WTC11 (cell line): ENCODE results near the gene LTV1. TPM values are rescaled to one million over a fixed set of nuclear protein-coding genes. Genes with fewer than 3 reads are reported as not detected.

ENCODE experiments used
- ATAC-seq: fragments of 200-7000 bp; cut with Tn5 transposase; 2 replicates; pipeline ENCODE4 v1.10.0; 2021; ENCODE audit warnings: mild to moderate bottlenecking, moderate library complexity
- CTCF ChIA-PET: fragments of 300-600 bp; sonication (Branson Sonifier 250); formaldehyde crosslinking; loops from one replicate; lab custom pipeline; 2021; ENCODE audit warnings: antibody characterized with exemption; lab: Charles Lee
- POLR2A ChIA-PET: fragments of 350-600 bp; sonication (Branson Sonifier 250); formaldehyde crosslinking; loops from one replicate; lab custom pipeline; 2021; ENCODE audit warnings: antibody characterized with exemption; lab: Charles Lee
- DNase-seq: peaks from one replicate; pipeline ENCODE4 v3.0.0; 2021; ENCODE audit warnings: low spot score
- H3K27ac Mint-ChIP-seq: 2 replicates; pipeline ENCODE4 v1.8.0; 2021; ENCODE audit warnings: mixed read lengths
- H3K27me3 Mint-ChIP-seq: 2 replicates; pipeline ENCODE4 v1.8.0; 2021; ENCODE audit warnings: low read depth, mild to moderate bottlenecking, moderate library complexity, mixed read lengths
- H3K36me3 Mint-ChIP-seq: 2 replicates; pipeline ENCODE4 v1.8.0; 2021; ENCODE audit warnings: mixed read lengths
- H3K4me1 Mint-ChIP-seq: 2 replicates; pipeline ENCODE4 v1.8.0; 2022; ENCODE audit warnings: mixed read lengths
- H3K4me3 Mint-ChIP-seq: 2 replicates; pipeline ENCODE4 v1.8.0; 2021; ENCODE audit warnings: mild to moderate bottlenecking, moderate library complexity, mixed read lengths
- H3K9me3 Mint-ChIP-seq: 2 replicates; pipeline ENCODE4 v1.8.0; 2021; ENCODE audit warnings: mixed read lengths
- CREB1 ChIP-seq: sonication (generic); formaldehyde crosslinking; IDR thresholded peaks from 2 replicates; pipeline ENCODE4 v1.8.0; 2023; ENCODE audit warnings: mild to moderate bottlenecking, missing genetic modification reagents
- ELF4 ChIP-seq: sonication (generic); formaldehyde crosslinking; IDR thresholded peaks from 2 replicates; pipeline ENCODE4 v1.8.1; 2022; ENCODE audit warnings: low read depth, mild to moderate bottlenecking, moderate library complexity, missing genetic modification reagents
- FOXK1 ChIP-seq: sonication (generic); formaldehyde crosslinking; IDR thresholded peaks from 2 replicates; pipeline ENCODE4 v1.8.0; 2022; ENCODE audit warnings: mild to moderate bottlenecking, moderate library complexity, missing genetic modification reagents
- FOXP1 ChIP-seq: sonication (generic); formaldehyde crosslinking; IDR thresholded peaks from 2 replicates; pipeline ENCODE4 v1.8.0; 2022; ENCODE audit warnings: missing genetic modification reagents, mild to moderate bottlenecking, moderate library complexity, borderline replicate concordance
- FOXP4 ChIP-seq: sonication (generic); formaldehyde crosslinking; IDR thresholded peaks from 2 replicates; pipeline ENCODE4 v1.8.0; 2022; ENCODE audit warnings: mild to moderate bottlenecking, missing genetic modification reagents
- HMGA2 ChIP-seq: fragments of 250-450 bp; sonication (Bioruptor Pico); IDR thresholded peaks from 2 replicates; pipeline ENCODE4 v1.4.0; 2021; ENCODE audit warnings: mild to moderate bottlenecking, moderate library complexity
- KAT7 ChIP-seq: sonication (generic); formaldehyde crosslinking; IDR thresholded peaks from 2 replicates; pipeline ENCODE4 v1.8.1; 2023; ENCODE audit warnings: missing genetic modification reagents, mild to moderate bottlenecking, borderline replicate concordance
- MXD4 ChIP-seq: fragments of 250-450 bp; sonication (Bioruptor Pico); IDR thresholded peaks from 2 replicates; pipeline ENCODE4 v1.8.0; 2021; ENCODE audit warnings: mild to moderate bottlenecking, moderate library complexity, borderline replicate concordance
- MYBL2 ChIP-seq: sonication (generic); formaldehyde crosslinking; IDR thresholded peaks from 2 replicates; pipeline ENCODE4 v1.8.1; 2023; ENCODE audit warnings: mild to moderate bottlenecking, moderate library complexity, missing genetic modification reagents
- NFYB ChIP-seq: sonication (generic); formaldehyde crosslinking; conservative IDR thresholded peaks from 2 replicates; pipeline ENCODE4 v1.8.0; 2022; ENCODE audit warnings: low read depth, missing genetic modification reagents
- NR3C1 ChIP-seq: sonication (generic); formaldehyde crosslinking; conservative IDR thresholded peaks from 2 replicates; pipeline ENCODE4 v1.8.1; 2023; ENCODE audit warnings: low read depth, mild to moderate bottlenecking, missing genetic modification reagents
- RORB ChIP-seq: fragments of 250-450 bp; sonication (Bioruptor Pico); IDR thresholded peaks from 2 replicates; pipeline ENCODE4 v1.9.0; 2021; ENCODE audit warnings: mild to moderate bottlenecking
- SP1 ChIP-seq: sonication (generic); formaldehyde crosslinking; conservative IDR thresholded peaks from 2 replicates; pipeline ENCODE4 v1.8.1; 2022; ENCODE audit warnings: missing genetic modification reagents
- TCF7 ChIP-seq: sonication (generic); formaldehyde crosslinking; IDR thresholded peaks from 2 replicates; pipeline ENCODE4 v1.8.0; 2022; ENCODE audit warnings: mild to moderate bottlenecking, low read depth, missing genetic modification reagents, moderate library complexity
- TEAD1 ChIP-seq: sonication (generic); formaldehyde crosslinking; IDR thresholded peaks from 2 replicates; pipeline ENCODE4 v1.8.0; 2022; ENCODE audit warnings: mild to moderate bottlenecking, missing genetic modification reagents
- ZNF317 ChIP-seq: sonication (generic); formaldehyde crosslinking; IDR thresholded peaks from 2 replicates; pipeline ENCODE4 v1.8.1; 2023; ENCODE audit warnings: low read depth, mild to moderate bottlenecking, moderate library complexity, missing genetic modification reagents, borderline replicate concordance
- ZNF416 ChIP-seq: fragments of 250-450 bp; sonication (Bioruptor Pico); IDR thresholded peaks from 2 replicates; pipeline ENCODE4 v1.9.0; 2021; ENCODE audit warnings: mild to moderate bottlenecking, inconsistent platforms
- total RNA-seq: library from RNA; stranded (reverse); gene quantifications from 3 replicates; pipeline ENCODE4 v1.2.3, GENCODE V29; 2021
- TF ChIP-seq, protein P1 (sequence below): sonication (generic); formaldehyde crosslinking; IDR thresholded peaks from 2 replicates; pipeline ENCODE4 v1.8.0; 2023; ENCODE audit warnings: mild to moderate bottlenecking, missing genetic modification reagents
- TF ChIP-seq, protein P2 (sequence below): sonication (generic); formaldehyde crosslinking; IDR thresholded peaks from 2 replicates; pipeline ENCODE4 v1.8.0; 2022; ENCODE audit warnings: mild to moderate bottlenecking, missing genetic modification reagents
- TF ChIP-seq, protein P3 (sequence below): sonication (generic); formaldehyde crosslinking; IDR thresholded peaks from 2 replicates; pipeline ENCODE4 v1.8.1; 2023; ENCODE audit warnings: mild to moderate bottlenecking, missing genetic modification reagents

LTV1 gene
- total RNA-seq, 1 experiment from 2014 or later, result 37.7 TPM

GRCh38 chr6:143877584-143878271, 34.6 kb downstream of the LTV1 start:
- H3K36me3 Mint-ChIP-seq, result peaks cover 9% of the 10 kb centered on the region
- H3K4me3 Mint-ChIP-seq, result no peak overlapping the region
- no peak for ATAC-seq
- no peaks in the 10 kb centered on the region for H3K4me1 Mint-ChIP-seq
- no peak overlapping the region for H3K27ac Mint-ChIP-seq
- no peaks in the 10 kb centered on the region; the same call in 1 of the 2 replicates for H3K27me3 Mint-ChIP-seq
- ChIA-PET POLR2A (interaction anchor here (0.6 kb wide), 1 partner anchor 16 kb away, joined by 3 read pairs; no protein-coding TSS in a partner anchor), CTCF (no interaction called here)
- DNase-seq, result no peak
- TF ChIP-seq MXD4 (CRISPR knock-in tag), result no peak
- no peak for TF ChIP-seq FOXP1
- TF ChIP-seq, protein P1, sequence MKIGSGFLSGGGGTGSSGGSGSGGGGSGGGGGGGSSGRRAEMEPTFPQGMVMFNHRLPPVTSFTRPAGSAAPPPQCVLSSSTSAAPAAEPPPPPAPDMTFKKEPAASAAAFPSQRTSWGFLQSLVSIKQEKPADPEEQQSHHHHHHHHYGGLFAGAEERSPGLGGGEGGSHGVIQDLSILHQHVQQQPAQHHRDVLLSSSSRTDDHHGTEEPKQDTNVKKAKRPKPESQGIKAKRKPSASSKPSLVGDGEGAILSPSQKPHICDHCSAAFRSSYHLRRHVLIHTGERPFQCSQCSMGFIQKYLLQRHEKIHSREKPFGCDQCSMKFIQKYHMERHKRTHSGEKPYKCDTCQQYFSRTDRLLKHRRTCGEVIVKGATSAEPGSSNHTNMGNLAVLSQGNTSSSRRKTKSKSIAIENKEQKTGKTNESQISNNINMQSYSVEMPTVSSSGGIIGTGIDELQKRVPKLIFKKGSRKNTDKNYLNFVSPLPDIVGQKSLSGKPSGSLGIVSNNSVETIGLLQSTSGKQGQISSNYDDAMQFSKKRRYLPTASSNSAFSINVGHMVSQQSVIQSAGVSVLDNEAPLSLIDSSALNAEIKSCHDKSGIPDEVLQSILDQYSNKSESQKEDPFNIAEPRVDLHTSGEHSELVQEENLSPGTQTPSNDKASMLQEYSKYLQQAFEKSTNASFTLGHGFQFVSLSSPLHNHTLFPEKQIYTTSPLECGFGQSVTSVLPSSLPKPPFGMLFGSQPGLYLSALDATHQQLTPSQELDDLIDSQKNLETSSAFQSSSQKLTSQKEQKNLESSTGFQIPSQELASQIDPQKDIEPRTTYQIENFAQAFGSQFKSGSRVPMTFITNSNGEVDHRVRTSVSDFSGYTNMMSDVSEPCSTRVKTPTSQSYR (CRISPR knock-in tag), result no peak
- no peak for TF ChIP-seq CREB1 (CRISPR knock-in tag)
- no peak for TF ChIP-seq ZNF416 (CRISPR knock-in tag)
- no peak for TF ChIP-seq KAT7 (CRISPR knock-in tag)
- no peak for TF ChIP-seq HMGA2 (CRISPR knock-in tag)
- no peak for TF ChIP-seq FOXP4 (CRISPR knock-in tag)
- TF ChIP-seq, protein P2, sequence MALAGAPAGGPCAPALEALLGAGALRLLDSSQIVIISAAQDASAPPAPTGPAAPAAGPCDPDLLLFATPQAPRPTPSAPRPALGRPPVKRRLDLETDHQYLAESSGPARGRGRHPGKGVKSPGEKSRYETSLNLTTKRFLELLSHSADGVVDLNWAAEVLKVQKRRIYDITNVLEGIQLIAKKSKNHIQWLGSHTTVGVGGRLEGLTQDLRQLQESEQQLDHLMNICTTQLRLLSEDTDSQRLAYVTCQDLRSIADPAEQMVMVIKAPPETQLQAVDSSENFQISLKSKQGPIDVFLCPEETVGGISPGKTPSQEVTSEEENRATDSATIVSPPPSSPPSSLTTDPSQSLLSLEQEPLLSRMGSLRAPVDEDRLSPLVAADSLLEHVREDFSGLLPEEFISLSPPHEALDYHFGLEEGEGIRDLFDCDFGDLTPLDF, result no peak
- no peak for TF ChIP-seq RORB (CRISPR knock-in tag)
- no peak for TF ChIP-seq SP1 (CRISPR knock-in tag)
- H3K9me3 Mint-ChIP-seq, result peaks cover 57% of the 10 kb centered on the region

- TF ChIP-seq NR3C1 (no peak), FOXK1 (CRISPR knock-in tag) (no peak), TCF7 (CRISPR knock-in tag) (no peak), RORB (CRISPR knock-in tag) (no peak), MYBL2 (CRISPR knock-in tag) (no peak)
- TF ChIP-seq, all 79 proteins: peak for 0
- H3K36me3 Mint-ChIP-seq, result peaks cover 8% of the 10 kb centered on the region
- no peak for DNase-seq
- CTCF ChIA-PET, result interaction anchor here (1.6 kb wide), 1 partner anchor 64 kb away, joined by 5 read pairs; no protein-coding TSS in a partner anchor
- no peak overlapping the region for H3K27ac Mint-ChIP-seq
- no peak for ATAC-seq
- POLR2A ChIA-PET, result interaction anchor here (0.6 kb wide), 1 partner anchor 17 kb away, joined by 3 read pairs; no protein-coding TSS in a partner anchor
- peaks cover 52% of the 10 kb centered on the region for H3K9me3 Mint-ChIP-seq
- H3K4me3 Mint-ChIP-seq, result no peak overlapping the region
- H3K4me1 Mint-ChIP-seq, result no peaks in the 10 kb centered on the region
- no peaks in the 10 kb centered on the region; the same call in 1 of the 2 replicates for H3K27me3 Mint-ChIP-seq
Measured at GRCh38 chr6:143878272-143878760, 35.2 kb downstream of the LTV1 start.

DNA sequence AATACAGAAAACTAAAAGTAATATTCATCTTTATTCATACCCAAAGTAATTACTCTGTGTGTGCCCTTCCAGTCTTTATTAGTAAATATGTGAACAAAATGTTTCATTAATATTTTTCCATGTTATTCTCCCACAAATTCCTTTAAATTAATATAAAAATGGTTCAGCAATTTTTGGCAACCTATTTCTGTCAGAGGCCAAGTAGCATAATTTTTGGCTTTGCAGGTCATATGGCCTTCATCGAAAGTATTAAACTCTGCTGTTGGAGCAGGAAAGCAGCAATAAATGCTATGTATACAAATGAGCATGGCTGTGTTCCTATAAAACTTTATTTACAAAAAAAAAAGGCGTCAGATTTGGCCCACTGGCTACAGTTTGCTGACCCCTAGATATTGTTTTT, 37.3 kb downstream of the LTV1 start:
- ATAC-seq (no peak), DNase-seq (no peak)
- ChIA-PET POLR2A (no interaction called here), CTCF (no interaction called here)
- no peak overlapping the region for H3K4me3 Mint-ChIP-seq
- H3K27me3 Mint-ChIP-seq, result no peaks in the 10 kb centered on the region; the same call in 1 of the 2 replicates
- H3K9me3 Mint-ChIP-seq, result peaks cover 33% of the 10 kb centered on the region
- no peaks in the 10 kb centered on the region for H3K4me1 Mint-ChIP-seq
- H3K36me3 Mint-ChIP-seq, result peaks cover 7% of the 10 kb centered on the region
- no peak overlapping the region for H3K27ac Mint-ChIP-seq
- TF ChIP-seq, protein P3, sequence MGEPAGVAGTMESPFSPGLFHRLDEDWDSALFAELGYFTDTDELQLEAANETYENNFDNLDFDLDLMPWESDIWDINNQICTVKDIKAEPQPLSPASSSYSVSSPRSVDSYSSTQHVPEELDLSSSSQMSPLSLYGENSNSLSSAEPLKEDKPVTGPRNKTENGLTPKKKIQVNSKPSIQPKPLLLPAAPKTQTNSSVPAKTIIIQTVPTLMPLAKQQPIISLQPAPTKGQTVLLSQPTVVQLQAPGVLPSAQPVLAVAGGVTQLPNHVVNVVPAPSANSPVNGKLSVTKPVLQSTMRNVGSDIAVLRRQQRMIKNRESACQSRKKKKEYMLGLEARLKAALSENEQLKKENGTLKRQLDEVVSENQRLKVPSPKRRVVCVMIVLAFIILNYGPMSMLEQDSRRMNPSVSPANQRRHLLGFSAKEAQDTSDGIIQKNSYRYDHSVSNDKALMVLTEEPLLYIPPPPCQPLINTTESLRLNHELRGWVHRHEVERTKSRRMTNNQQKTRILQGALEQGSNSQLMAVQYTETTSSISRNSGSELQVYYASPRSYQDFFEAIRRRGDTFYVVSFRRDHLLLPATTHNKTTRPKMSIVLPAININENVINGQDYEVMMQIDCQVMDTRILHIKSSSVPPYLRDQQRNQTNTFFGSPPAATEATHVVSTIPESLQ (CRISPR knock-in tag), result no peak
- TF ChIP-seq TEAD1 (CRISPR knock-in tag) (no peak), ZNF317 (no peak), NFYB (CRISPR knock-in tag) (no peak), FOXP4 (CRISPR knock-in tag) (no peak), CREB1 (CRISPR knock-in tag) (no peak), ELF4 (no peak), HMGA2 (CRISPR knock-in tag) (no peak)
